Measurements from ENCODE around the gene CHIT1. TPM values are rescaled to one million over a fixed set of nuclear protein-coding genes. Genes with fewer than 3 reads are reported as not detected.
"Not testable (repeated sequence)": the region's sequence is repeated elsewhere in the genome, so short reads cannot be mapped to it uniquely, and the experiment has no call there.

Gene CHIT1
- total RNA-seq, 2 experiments from 2014 or later: 0.39 to 0.50 TPM

- Mint-ChIP-seq H3K9me3 (ENCODE audit: insufficient read depth) (no peaks in the 10 kb centered on the region), H3K4me3 (peak overlapping the region; percentile 70), H3K27ac (peak overlapping the region; percentile 82), H3K4me1 (ENCODE audit: low read depth) (peaks cover 72% of the 10 kb centered on the region), H3K27me3 (ENCODE audit: low read depth) (no peaks in the 10 kb centered on the region), H3K36me3 (ENCODE audit: low read depth) (no peaks in the 10 kb centered on the region)
- ChIA-PET CTCF (interaction anchor here (1.0 to 15.3 kb wide), 9 partner anchors 13 to 231 kb away, joined by 3 to 841 read pairs (median 204); partner anchors contain the start of genes BTG2 and FMOD), POLR2A (interaction anchor here (0.7 to 11.6 kb wide), 9 partner anchors 16 to 68 kb away, joined by 3 to 243 read pairs (median 9); partner anchors contain the start of gene BTG2)
- no peak for DNase-seq
- no peak for ATAC-seq
These were observed 43.2 kb upstream of the CHIT1 start for GRCh38 chr1:203272633-203273205.

- CTCF ChIA-PET: interaction anchor here (1.5 to 15.3 kb wide), 8 partner anchors 14 to 232 kb away, joined by 5 to 841 read pairs (median 213); partner anchors contain the start of genes BTG2 and FMOD
- Mint-ChIP-seq H3K27me3 (ENCODE audit: low read depth) (no peaks in the 10 kb centered on the region), H3K27ac (peak overlapping the region; percentile 47)
These were observed 42.6 kb upstream of the CHIT1 start for GRCh38 chr1:203271962-203272632.

GRCh38 chr1:203271018-203271743, 41.7 kb upstream of the CHIT1 start:
- ATAC-seq (peak; percentile 64), DNase-seq (peak; percentile 86)
- Mint-ChIP-seq H3K36me3 (ENCODE audit: low read depth) (no peaks in the 10 kb centered on the region), H3K27ac (peak overlapping the region; percentile 47), H3K4me3 (no peak overlapping the region), H3K4me1 (ENCODE audit: low read depth) (peaks cover 64% of the 10 kb centered on the region), H3K9me3 (ENCODE audit: insufficient read depth) (no peaks in the 10 kb centered on the region), H3K27me3 (ENCODE audit: low read depth) (no peaks in the 10 kb centered on the region)
- CTCF ChIA-PET: interaction anchor here (0.7 to 15.3 kb wide), 10 partner anchors 15 to 430 kb away, joined by 3 to 841 read pairs (median 116); partner anchors contain the start of genes BTG2, FMOD and PRELP
- POLR2A ChIA-PET: interaction anchor here (7.2 to 11.6 kb wide), 3 partner anchors 17 to 54 kb away, joined by 81 to 243 read pairs (median 102); partner anchors contain the start of gene BTG2

More at GRCh38 chr1:203271962-203272632, 42.6 kb upstream of the CHIT1 start:
- Mint-ChIP-seq H3K9me3 (ENCODE audit: insufficient read depth) (no peaks in the 10 kb centered on the region), H3K4me3 (no peak overlapping the region), H3K4me1 (ENCODE audit: low read depth) (peaks cover 72% of the 10 kb centered on the region), H3K36me3 (ENCODE audit: low read depth) (no peaks in the 10 kb centered on the region)
- POLR2A ChIA-PET: interaction anchor here (1.1 to 11.6 kb wide), 6 partner anchors 16 to 66 kb away, joined by 3 to 243 read pairs (median 42); partner anchors contain the start of gene BTG2
- ATAC-seq (no peak), DNase-seq (no peak)

GRCh38 chr1:203270448-203270847, 41.0 kb upstream of the CHIT1 start:
- ChIA-PET POLR2A (interaction anchor here (7.2 to 11.6 kb wide), 3 partner anchors 18 to 55 kb away, joined by 81 to 243 read pairs (median 102); partner anchors contain the start of gene BTG2), CTCF (interaction anchor here (0.7 to 15.3 kb wide), 12 partner anchors 16 to 431 kb away, joined by 3 to 841 read pairs (median 25); partner anchors contain the start of genes BTG2, FMOD, OPTC and PRELP)

GRCh38 chr1:203269654-203270020, 40.2 kb upstream of the CHIT1 start:
- ChIA-PET CTCF (interaction anchor here (0.7 to 15.3 kb wide), 25 partner anchors 15 to 432 kb away, joined by 3 to 841 read pairs (median 7); partner anchors contain the start of genes BTG2, FMOD, OPTC and PRELP), POLR2A (interaction anchor here (0.6 to 8.3 kb wide), 4 partner anchors 20 to 1291 kb away, joined by 3 to 102 read pairs (median 46); partner anchors contain the start of gene BTG2)
- H3K36me3 Mint-ChIP-seq (ENCODE audit: low read depth): no peaks in the 10 kb centered on the region
- DNase-seq: no peak
- no peaks in the 10 kb centered on the region for H3K27me3 Mint-ChIP-seq (ENCODE audit: low read depth)
- no peak overlapping the region for H3K27ac Mint-ChIP-seq
- no peak for ATAC-seq
- H3K9me3 Mint-ChIP-seq (ENCODE audit: insufficient read depth): no peaks in the 10 kb centered on the region
- no peak overlapping the region for H3K4me3 Mint-ChIP-seq
- H3K4me1 Mint-ChIP-seq (ENCODE audit: low read depth): peaks cover 51% of the 10 kb centered on the region

More at GRCh38 chr1:203270448-203270847, 41.0 kb upstream of the CHIT1 start:
- DNase-seq (no peak), ATAC-seq (no peak)
- H3K27me3 Mint-ChIP-seq (ENCODE audit: low read depth): no peaks in the 10 kb centered on the region
- H3K4me1 Mint-ChIP-seq (ENCODE audit: low read depth): peaks cover 59% of the 10 kb centered on the region
- no peaks in the 10 kb centered on the region for H3K9me3 Mint-ChIP-seq (ENCODE audit: insufficient read depth)
- H3K4me3 Mint-ChIP-seq: no peak overlapping the region
- H3K36me3 Mint-ChIP-seq (ENCODE audit: low read depth): no peaks in the 10 kb centered on the region
- no peak overlapping the region for H3K27ac Mint-ChIP-seq

GRCh38 chr1:203268901-203269653, 39.6 kb upstream of the CHIT1 start:
- H3K27me3 Mint-ChIP-seq (ENCODE audit: low read depth): no peaks in the 10 kb centered on the region
- CTCF ChIA-PET: interaction anchor here (0.7 to 15.3 kb wide), 33 partner anchors 14 to 927 kb away, joined by 3 to 841 read pairs (median 5); partner anchors contain the start of genes BTG2, FMOD, OPTC and PRELP
- DNase-seq: peak; percentile 73
- no peaks in the 10 kb centered on the region for H3K9me3 Mint-ChIP-seq (ENCODE audit: insufficient read depth)
- no peak overlapping the region for H3K27ac Mint-ChIP-seq
- POLR2A ChIA-PET: interaction anchor here (0.6 to 8.3 kb wide), 5 partner anchors 20 to 1291 kb away, joined by 3 to 102 read pairs (median 10); partner anchors contain the start of gene BTG2
- peak; percentile 9 for ATAC-seq
- no peaks in the 10 kb centered on the region for H3K36me3 Mint-ChIP-seq (ENCODE audit: low read depth)
- H3K4me1 Mint-ChIP-seq (ENCODE audit: low read depth): peaks cover 46% of the 10 kb centered on the region
- H3K4me3 Mint-ChIP-seq: no peak overlapping the region

- Mint-ChIP-seq H3K27me3 (ENCODE audit: low read depth) (no peaks in the 10 kb centered on the region), H3K9me3 (ENCODE audit: insufficient read depth) (no peaks in the 10 kb centered on the region), H3K27ac (peak overlapping the region; percentile 72), H3K4me3 (peak overlapping the region; percentile 82), H3K36me3 (ENCODE audit: low read depth) (no peaks in the 10 kb centered on the region), H3K4me1 (ENCODE audit: low read depth) (peaks cover 34% of the 10 kb centered on the region)
- ATAC-seq (no peak), DNase-seq (no peak)
- ChIA-PET CTCF (interaction anchor here (0.6 to 15.3 kb wide), 78 partner anchors 11 to 926 kb away, joined by 3 to 841 read pairs (median 4); partner anchors contain the start of genes BTG2, FMOD, LAX1 and OPTC), POLR2A (interaction anchor here (0.7 to 8.3 kb wide), 9 partner anchors 22 to 358 kb away, joined by 3 to 102 read pairs (median 3); partner anchors contain the start of gene BTG2)
These were observed 38.4 kb upstream of the CHIT1 start for GRCh38 chr1:203267912-203268311.

- H3K4me3 Mint-ChIP-seq: peak overlapping the region; percentile 82
- H3K27ac Mint-ChIP-seq: peak overlapping the region; percentile 72
- H3K27me3 Mint-ChIP-seq (ENCODE audit: low read depth): no peaks in the 10 kb centered on the region
- no peaks in the 10 kb centered on the region for H3K9me3 Mint-ChIP-seq (ENCODE audit: insufficient read depth)
- H3K36me3 Mint-ChIP-seq (ENCODE audit: low read depth): no peaks in the 10 kb centered on the region
- CTCF ChIA-PET: interaction anchor here (0.6 to 15.3 kb wide), 77 partner anchors 10 to 925 kb away, joined by 3 to 841 read pairs (median 5); partner anchors contain the start of genes BTG2, FMOD, LAX1 and OPTC
- POLR2A ChIA-PET: interaction anchor here (0.8 to 8.3 kb wide), 8 partner anchors 22 to 220 kb away, joined by 3 to 102 read pairs (median 3); partner anchors contain the start of gene BTG2
- H3K4me1 Mint-ChIP-seq (ENCODE audit: low read depth): peaks cover 32% of the 10 kb centered on the region
- DNase-seq (peak; percentile 90), ATAC-seq (peak; percentile 66)
These were observed 37.9 kb upstream of the CHIT1 start for GRCh38 chr1:203267347-203267846.

GRCh38 chr1:203266140-203266539, 36.7 kb upstream of the CHIT1 start:
- H3K27me3 Mint-ChIP-seq (ENCODE audit: low read depth); H3K9me3 Mint-ChIP-seq (ENCODE audit: insufficient read depth); H3K36me3 Mint-ChIP-seq (ENCODE audit: low read depth); H3K4me3 Mint-ChIP-seq; H3K27ac Mint-ChIP-seq; DNase-seq; ATAC-seq: not testable (repeated sequence)
- CTCF ChIA-PET: interaction anchor here (1.8 to 15.3 kb wide), 7 partner anchors 20 to 228 kb away, joined by 7 to 841 read pairs (median 14); partner anchors contain the start of genes FMOD and OPTC
- POLR2A ChIA-PET: interaction anchor here (7.2 kb wide), 1 partner anchor 42 kb away, joined by 102 read pairs; the partner anchor contains the start of gene BTG2
- peaks cover 23% of the 10 kb centered on the region for H3K4me1 Mint-ChIP-seq (ENCODE audit: low read depth)

GRCh38 chr1:203265541-203265940, 36.1 kb upstream of the CHIT1 start:
- no peak overlapping the region for H3K4me3 Mint-ChIP-seq

More at GRCh38 chr1:203265541-203265940, 36.1 kb upstream of the CHIT1 start:
- H3K36me3 Mint-ChIP-seq (ENCODE audit: low read depth): no peaks in the 10 kb centered on the region
- ATAC-seq (no peak), DNase-seq (no peak)
- H3K4me1 Mint-ChIP-seq (ENCODE audit: low read depth): peaks cover 17% of the 10 kb centered on the region
- no peaks in the 10 kb centered on the region for H3K9me3 Mint-ChIP-seq (ENCODE audit: insufficient read depth)
- peaks cover 9% of the 10 kb centered on the region for H3K27me3 Mint-ChIP-seq (ENCODE audit: low read depth)
- H3K27ac Mint-ChIP-seq: no peak overlapping the region
- ChIA-PET POLR2A (no interaction called here), CTCF (interaction anchor here (9.8 to 11.7 kb wide), 2 partner anchors 79 to 220 kb away, joined by 204 to 841 read pairs; partner anchors contain the start of gene FMOD)
